H1 (cell line): Measurements from ENCODE around the gene CTIF. TPM values are rescaled to one million over a fixed set of nuclear protein-coding genes. Genes with fewer than 3 reads are reported as not detected.

Experiments used
- ATF3 ChIP-seq: IDR thresholded peaks from 2 replicates; pipeline ENCODE4 v1.6.1; 2011; ENCODE audit warnings: low read depth, mild to moderate bottlenecking, low read length; ENCODE audit not compliant: insufficient read depth
- BACH1 ChIP-seq: IDR thresholded peaks from 2 replicates; pipeline ENCODE4 v1.6.1; 2012; ENCODE audit warnings: low read length, improper control_type of control experiment
- CEBPB ChIP-seq: IDR thresholded peaks from 2 replicates; pipeline ENCODE4 v1.6.1; 2012; ENCODE audit warnings: low read depth, low read length
- CHD7 ChIP-seq: fragments of 300-600 bp; sonication (generic); IDR thresholded peaks from 2 replicates; pipeline ENCODE4 v1.7.1; 2012; ENCODE audit warnings: low read length, moderate library complexity, mild to moderate bottlenecking, inconsistent platforms; ENCODE audit not compliant: insufficient replicate concordance
- MAFK ChIP-seq: IDR thresholded peaks from 2 replicates; pipeline ENCODE4 v1.6.1; 2012; ENCODE audit warnings: low read depth, mild to moderate bottlenecking, improper control_type of control experiment, low read length
- TCF12 ChIP-seq: IDR thresholded peaks from 2 replicates; pipeline ENCODE4 v1.6.1; 2011; ENCODE audit warnings: low read depth, mild to moderate bottlenecking, low read length
- polyA plus RNA-seq, 7 experiments: library from polyadenylated mRNA; depleted of rRNA in 3 of 7; stranded (reverse) in 5 of 7; unstranded in 2 of 7; fragments of >200 nt in 5 of 7; fragments of 200-250 nt in 2 of 7; gene quantifications; 1 replicate in 5 of 7; 2 replicates in 1 of 7; 4 replicates in 1 of 7; pipeline versions ENCODE4 v1.2.1 to v1.2.3, GENCODE V29; 2011 to 2013; ENCODE audit warnings: missing spikeins in 2 of 7, mixed read lengths in 2 of 7
- total RNA-seq: library from RNA; stranded (reverse); fragmentation: NEBNext Ultra II Directional; extraction: Animal tissue kit (Norgen Biotek cat#: 25700); gene quantifications from 2 replicates; pipeline ENCODE4 v1.2.1, GENCODE V29; 2021

Gene CTIF
- total and polyA plus RNA-seq, 2 of the 8 experiments (the other 6 are each of a cell fraction or from before 2014, with no cell fraction given) = 9.0 to 17.8 TPM

DNA sequence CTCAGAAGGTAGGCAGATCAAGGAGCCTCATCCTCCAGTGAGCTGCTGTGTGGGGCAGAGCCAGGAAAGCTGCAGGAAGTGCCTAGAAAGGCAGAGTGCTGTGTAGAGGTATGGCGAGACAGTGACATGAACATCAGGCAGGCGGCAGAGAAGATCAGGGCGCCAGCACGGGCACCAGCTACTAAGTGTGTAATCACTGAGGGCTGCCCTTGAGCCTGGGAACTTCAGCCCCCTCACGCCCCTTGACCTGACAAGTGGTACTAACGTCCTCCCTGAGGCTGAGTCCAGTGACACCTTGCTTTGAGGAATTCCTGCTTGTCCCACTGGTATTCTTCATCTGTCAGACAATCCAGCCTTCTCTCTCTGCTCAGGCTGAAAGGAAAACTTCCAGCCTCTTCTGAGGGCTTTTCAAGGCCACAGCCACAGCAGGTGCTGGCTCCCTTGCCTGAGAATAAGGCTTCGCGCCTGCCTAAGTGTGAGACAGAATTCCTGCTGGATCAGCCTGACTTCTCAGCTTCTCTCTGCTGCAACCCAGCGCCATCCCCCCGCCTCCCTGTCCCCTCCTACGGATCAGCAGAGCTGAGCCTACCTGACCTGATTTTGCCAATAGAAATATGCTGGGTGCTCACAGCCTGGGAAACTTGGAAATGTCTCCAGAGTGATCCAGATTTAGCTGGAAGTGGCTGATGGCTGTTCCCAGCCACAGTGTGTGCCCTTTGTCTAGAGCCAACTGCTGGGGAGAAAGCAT lies 263.9 kb downstream of the CTIF start (continued):
- TF ChIP-seq CHD7 (no peak), CEBPB (no peak), TCF12 (no peak), ATF3 (no peak), MAFK (no peak), BACH1 (no peak)
- TF ChIP-seq, all 59 proteins: peak for 0
